ENCODE results near the gene AKAP1. TPM values are rescaled to one million over a fixed set of nuclear protein-coding genes. Genes with fewer than 3 reads are reported as not detected.

The AKAP1 gene
- total and polyA plus RNA-seq, 2 donors (not counting 1 experiment from before 2014, with no cell fraction given), result 4.8 to 9.1 TPM

- DNase-seq (ENCODE audit: low read depth in 2 of 2), result no peak
- TF ChIP-seq CTCF (conservative IDR thresholded peaks at IDR 0.05 in 1 of 2, IDR thresholded peaks at IDR 0.05 in 1 of 2; ENCODE audit: low read depth in 1 of 2, low read length in 2 of 2) (no peak), EZH2 (IDR thresholded peaks at IDR 0.05; ENCODE audit: low read length, missing control alignments) (no peak)
- Histone ChIP-seq H3K9ac (ENCODE audit: insufficient read depth, low read length) (no peak overlapping the region), H3K4me3 (replicated peaks in 1 of 4; ENCODE audit: control extremely low read depth in 1 of 4, insufficient read depth in 1 of 4, low read depth in 3 of 4, low read length in 4 of 4) (no peak overlapping the region), H3K27me3 (ENCODE audit: control insufficient read depth, insufficient read depth, low read length) (no peaks in the 10 kb centered on the region), H3K4me2 (ENCODE audit: extremely low read depth, insufficient read depth, low read length) (no peak overlapping the region), H3K27ac (ENCODE audit: insufficient read depth, low read length) (no peak overlapping the region), H3K79me2 (ENCODE audit: control insufficient read depth, insufficient read depth, low read length) (no peaks in the 10 kb centered on the region), H2AFZ (ENCODE audit: low read length) (no peak overlapping the region), H3K4me1 (ENCODE audit: control insufficient read depth, extremely low read depth, insufficient read depth, low read length) (no peaks in the 10 kb centered on the region), H3K36me3 (ENCODE audit: control insufficient read depth, insufficient read depth, low read length) (no peaks in the 10 kb centered on the region), H3K9me3 (ENCODE audit: control insufficient read depth, insufficient read depth, low read depth, low read length) (no peaks in the 10 kb centered on the region), H4K20me1 (ENCODE audit: control insufficient read depth, extremely low read depth, insufficient read depth, low read length) (no peaks in the 10 kb centered on the region)
Observed at GRCh38 chr17:57062865-57063264, 22.2 kb upstream of the AKAP1 start.

- Histone ChIP-seq H3K36me3 (ENCODE audit: control insufficient read depth, insufficient read depth, low read length) (no peaks in the 10 kb centered on the region), H3K27ac (ENCODE audit: insufficient read depth, low read length) (no peak overlapping the region), H3K4me1 (ENCODE audit: control insufficient read depth, extremely low read depth, insufficient read depth, low read length) (no peaks in the 10 kb centered on the region), H3K27me3 (ENCODE audit: control insufficient read depth, insufficient read depth, low read length) (no peaks in the 10 kb centered on the region), H4K20me1 (ENCODE audit: control insufficient read depth, extremely low read depth, insufficient read depth, low read length) (no peaks in the 10 kb centered on the region), H3K9ac (ENCODE audit: insufficient read depth, low read length) (no peak overlapping the region), H3K4me2 (ENCODE audit: extremely low read depth, insufficient read depth, low read length) (no peak overlapping the region), H3K79me2 (ENCODE audit: control insufficient read depth, insufficient read depth, low read length) (no peaks in the 10 kb centered on the region), H3K9me3 (ENCODE audit: control insufficient read depth, insufficient read depth, low read depth, low read length) (no peaks in the 10 kb centered on the region), H2AFZ (ENCODE audit: low read length) (no peak overlapping the region), H3K4me3 (replicated peaks in 1 of 4; ENCODE audit: control extremely low read depth in 1 of 4, insufficient read depth in 1 of 4, low read depth in 3 of 4, low read length in 4 of 4) (no peak overlapping the region)
- no peak for DNase-seq (ENCODE audit: low read depth in 2 of 2)
- TF ChIP-seq EZH2 (IDR thresholded peaks at IDR 0.05; ENCODE audit: low read length, missing control alignments) (no peak), CTCF (conservative IDR thresholded peaks at IDR 0.05 in 1 of 2, IDR thresholded peaks at IDR 0.05 in 1 of 2; ENCODE audit: low read depth in 1 of 2, low read length in 2 of 2) (no peak)
Observed at GRCh38 chr17:57067162-57067561, 17.9 kb upstream of the AKAP1 start.

GRCh38 chr17:57067781-57068180, 17.3 kb upstream of the AKAP1 start:
- Histone ChIP-seq H3K36me3 (ENCODE audit: control insufficient read depth, insufficient read depth, low read length) (no peaks in the 10 kb centered on the region), H3K9ac (ENCODE audit: insufficient read depth, low read length) (no peak overlapping the region), H3K9me3 (ENCODE audit: control insufficient read depth, insufficient read depth, low read depth, low read length) (no peaks in the 10 kb centered on the region), H3K27ac (ENCODE audit: insufficient read depth, low read length) (no peak overlapping the region), H2AFZ (ENCODE audit: low read length) (no peak overlapping the region), H3K4me2 (ENCODE audit: extremely low read depth, insufficient read depth, low read length) (no peak overlapping the region), H3K4me3 (replicated peaks in 1 of 4; ENCODE audit: control extremely low read depth in 1 of 4, insufficient read depth in 1 of 4, low read depth in 3 of 4, low read length in 4 of 4) (no peak overlapping the region), H3K27me3 (ENCODE audit: control insufficient read depth, insufficient read depth, low read length) (no peaks in the 10 kb centered on the region), H4K20me1 (ENCODE audit: control insufficient read depth, extremely low read depth, insufficient read depth, low read length) (no peaks in the 10 kb centered on the region), H3K79me2 (ENCODE audit: control insufficient read depth, insufficient read depth, low read length) (no peaks in the 10 kb centered on the region), H3K4me1 (ENCODE audit: control insufficient read depth, extremely low read depth, insufficient read depth, low read length) (no peaks in the 10 kb centered on the region)
- DNase-seq (ENCODE audit: low read depth in 2 of 2), result no peak
- TF ChIP-seq EZH2 (IDR thresholded peaks at IDR 0.05; ENCODE audit: low read length, missing control alignments) (no peak), CTCF (conservative IDR thresholded peaks at IDR 0.05 in 1 of 2, IDR thresholded peaks at IDR 0.05 in 1 of 2; ENCODE audit: low read depth in 1 of 2, low read length in 2 of 2) (no peak)
